Motor neuron (in vitro differentiated cells): ENCODE measurements around the gene PVALEF. TPM values are rescaled to one million over a fixed set of nuclear protein-coding genes. Genes with fewer than 3 reads are reported as not detected.
"Not testable (repeated sequence)": the region's sequence is repeated elsewhere in the genome, so short reads cannot be mapped to it uniquely, and the experiment has no call there.

Experiments
- ATAC-seq, 8 experiments: fragments of 200-7000 bp; cut with Tn5 transposase; replicated peaks in 6 of 8; 2 replicates each; pipeline ENCODE4 v1.8.0; 2021; ENCODE audit warnings: mild to moderate bottlenecking in 8 of 8, moderate library complexity in 8 of 8
- H3K27ac ChIP-seq, 2 donors: fragments of 250-450 bp; sonication (Bioruptor Pico); 2 replicates each; pipeline ENCODE4 v1.9.0; 2021; ENCODE audit warnings: antibody characterized with exemption in 2 of 2, mild to moderate bottlenecking in 2 of 2, moderate library complexity in 1 of 2
- H3K4me1 ChIP-seq, 2 donors: fragments of 250-450 bp; sonication (Bioruptor Pico); replicated peaks in 1 of 2; 2 replicates each; pipeline ENCODE4 v1.6.1; 2021; ENCODE audit warnings: antibody characterized with exemption in 2 of 2, mild to moderate bottlenecking in 2 of 2, moderate library complexity in 1 of 2
- H3K4me3 ChIP-seq, 5 donors: fragments of 250-450 bp; sonication (Bioruptor Pico); 2 replicates each; pipeline ENCODE4 v1.9.0; 2021; ENCODE audit warnings: antibody characterized with exemption in 5 of 5, mild to moderate bottlenecking in 5 of 5, moderate library complexity in 4 of 5
- WGBS, 10 experiments: fragments of 450-650 bp; shearing (Covaris generic); methylation state at CpG; one replicate each; pipeline ENCODE4 v1.0.0; 2022; 5-methylcytosine and 5-hydroxymethylcytosine counted together
- in situ Hi-C, 9 experiments: fragments of 400-800 bp; cut with MboI; loops; one replicate each; pipeline ENCODE4 v1.15.0; 2021; ENCODE audit warnings: low sequenced_read_pairs in 9 of 9, low pct_unique_long_range_greater_than_20kb in 2 of 9; ENCODE audit not compliant: unreplicated experiment in 9 of 9
- total RNA-seq, 8 experiments: library from RNA; unstranded; fragments of 300-600 nt; gene quantifications; 2 replicates each; pipeline versions ENCODE4 v1.2.3 to v1.2.4, GENCODE V29; 2022

Gene PVALEF
- total RNA-seq, 8 experiments from 2014 or later: 0.16 to 0.24 (median 0.21) TPM; not detected in 4

- in situ Hi-C loops: no loop called here
- no peak overlapping the region for H3K4me3 ChIP-seq
- H3K27ac ChIP-seq: no peak overlapping the region
- 30 to 93% (median 67%) methylated on average over 1 to 4 of the region's 25 CpGs; no CpG with 5 or more reads in 1 of the 10 experiments for WGBS, 10 experiments
- H3K4me1 ChIP-seq: peaks cover 5 to 6% of the 10 kb centered on the region in 2 donors
- ATAC-seq: peak; percentile 92 to 99 (median 94)
These were observed 22.8 kb upstream of the PVALEF start for GRCh38 chr17:81142301-81143199.

DNA sequence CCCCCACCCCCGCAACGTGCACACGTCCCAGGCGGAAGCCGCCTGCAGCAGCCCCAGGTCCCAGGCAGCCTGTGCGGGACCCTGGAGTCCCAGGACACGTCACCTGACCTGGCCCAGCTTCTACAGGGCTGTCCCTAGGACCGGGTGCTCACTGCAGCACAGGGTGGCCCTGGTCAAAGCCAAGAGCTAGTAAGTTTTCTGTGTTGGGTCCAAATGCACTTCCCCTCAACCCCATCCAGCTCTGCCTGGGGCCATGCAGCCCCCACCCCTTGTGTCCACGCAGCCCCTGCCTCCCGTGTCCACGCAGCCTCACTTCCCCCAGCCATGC, 22.1 kb upstream of the PVALEF start:
- WGBS, 10 experiments: 20% methylated on average over 1 of the region's 11 CpGs; no CpG with 5 or more reads in 9 of the 10 experiments
- ATAC-seq: peak; percentile 7 to 49 (median 32)
- Histone ChIP-seq H3K4me3 (no peak overlapping the region), H3K4me1 (peaks cover 5 to 6% of the 10 kb centered on the region in 2 donors), H3K27ac (no peak overlapping the region)
- in situ Hi-C loops: no loop called here

DNA sequence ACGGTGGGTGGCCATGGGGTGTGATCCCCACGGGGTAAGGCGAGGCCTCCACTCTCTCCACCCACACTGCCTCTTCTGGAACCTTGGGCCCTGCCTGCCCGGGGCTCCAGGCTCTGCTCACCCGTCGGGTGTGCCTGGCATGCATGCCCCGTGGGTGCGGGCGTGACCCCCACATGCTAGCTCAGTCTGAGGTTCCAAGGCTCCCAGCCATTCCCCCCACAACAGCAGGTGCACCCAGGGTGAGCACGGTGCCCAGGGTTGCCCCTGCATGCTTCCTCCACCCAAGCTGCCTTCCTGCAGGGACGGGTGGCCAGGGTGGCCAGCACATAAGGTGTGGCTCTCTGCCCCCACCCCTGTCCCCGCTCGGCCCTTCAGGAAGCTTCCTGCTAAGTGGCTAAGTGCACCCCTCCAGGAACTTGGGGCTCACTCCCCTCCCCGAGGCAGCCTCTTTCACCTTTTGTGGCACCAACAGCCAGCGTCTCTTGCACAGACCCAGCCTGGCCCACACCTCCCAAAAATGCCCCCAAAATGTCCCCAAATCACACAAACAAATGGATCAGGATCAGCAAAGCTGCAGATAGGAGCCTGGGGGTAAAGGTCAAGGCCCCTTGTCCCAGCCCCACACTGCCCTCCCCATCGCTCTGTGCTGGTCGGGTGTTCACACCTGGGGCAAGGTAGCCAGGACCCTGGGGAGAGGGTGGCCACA, 21.4 kb upstream of the PVALEF start:
- Histone ChIP-seq H3K4me1 (peaks cover 5 to 6% of the 10 kb centered on the region in 2 donors), H3K4me3 (no peak overlapping the region), H3K27ac (no peak overlapping the region)
- in situ Hi-C loops: no loop called here
- 80% methylated on average over 1 of the region's 17 CpGs; no CpG with 5 or more reads in 9 of the 10 experiments for WGBS, 10 experiments
- no peak for ATAC-seq

DNA sequence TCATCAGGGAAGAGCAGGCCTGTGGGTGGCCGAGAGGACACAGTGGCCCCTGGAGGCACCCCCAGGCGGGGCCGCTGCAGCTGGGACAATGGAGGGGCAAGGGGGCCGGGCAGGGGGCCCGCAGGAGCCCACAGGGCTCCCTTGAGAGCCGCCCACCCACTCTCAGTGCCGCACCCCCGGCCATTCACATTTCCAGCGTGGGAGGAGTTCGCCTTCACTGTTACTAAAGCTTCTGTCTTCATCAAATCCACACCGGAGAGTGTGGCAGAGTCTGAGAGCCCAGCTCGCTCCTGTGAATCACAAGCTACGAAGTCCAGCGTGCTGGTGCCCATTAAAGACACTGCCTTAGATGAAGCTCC, 20.9 kb upstream of the PVALEF start:
- in situ Hi-C loops: no loop called here
- 81 to 100% (median 100%) methylated on average over 2 to 5 of the region's 14 CpGs; no CpG with 5 or more reads in 7 of the 10 experiments for WGBS, 10 experiments
- Histone ChIP-seq H3K4me1 (peaks cover 5 to 6% of the 10 kb centered on the region in 2 donors), H3K4me3 (no peak overlapping the region), H3K27ac (no peak overlapping the region)
- peak in 2 of 8 experiments; percentile 12 to 20 for ATAC-seq

GRCh38 chr17:81146208-81146607, 19.1 kb upstream of the PVALEF start:
- in situ Hi-C loops, H3K27ac ChIP-seq, ATAC-seq, H3K4me3 ChIP-seq, H3K4me1 ChIP-seq: not testable (repeated sequence)
- WGBS, 10 experiments: 61 to 100% (median 85%) methylated on average over 2 to 5 of the region's 10 CpGs; no CpG with 5 or more reads in 5 of the 10 experiments

- in situ Hi-C loops: no loop called here
- Histone ChIP-seq H3K4me3 (no peak overlapping the region), H3K27ac (no peak overlapping the region), H3K4me1 (peaks cover 5 to 6% of the 10 kb centered on the region in 2 donors)
- no peak for ATAC-seq
- 30 to 100% (median 82%) methylated on average over 3 to 10 of the region's 10 CpGs for WGBS, 10 experiments
These were observed 17.6 kb upstream of the PVALEF start for GRCh38 chr17:81147701-81148100.

- in situ Hi-C loops: no loop called here
- 40 to 100% (median 86%) methylated on average over 1 to 7 of the region's 15 CpGs; no CpG with 5 or more reads in 4 of the 10 experiments for WGBS, 10 experiments
- Histone ChIP-seq H3K4me1 (peaks cover 2% of the 10 kb centered on the region in 2 donors), H3K27ac (no peak overlapping the region), H3K4me3 (no peak overlapping the region)
- peak in 3 of 8 experiments; percentile 15 to 25 (median 23) for ATAC-seq
These were observed 16.7 kb upstream of the PVALEF start for GRCh38 chr17:81148571-81148970.

DNA sequence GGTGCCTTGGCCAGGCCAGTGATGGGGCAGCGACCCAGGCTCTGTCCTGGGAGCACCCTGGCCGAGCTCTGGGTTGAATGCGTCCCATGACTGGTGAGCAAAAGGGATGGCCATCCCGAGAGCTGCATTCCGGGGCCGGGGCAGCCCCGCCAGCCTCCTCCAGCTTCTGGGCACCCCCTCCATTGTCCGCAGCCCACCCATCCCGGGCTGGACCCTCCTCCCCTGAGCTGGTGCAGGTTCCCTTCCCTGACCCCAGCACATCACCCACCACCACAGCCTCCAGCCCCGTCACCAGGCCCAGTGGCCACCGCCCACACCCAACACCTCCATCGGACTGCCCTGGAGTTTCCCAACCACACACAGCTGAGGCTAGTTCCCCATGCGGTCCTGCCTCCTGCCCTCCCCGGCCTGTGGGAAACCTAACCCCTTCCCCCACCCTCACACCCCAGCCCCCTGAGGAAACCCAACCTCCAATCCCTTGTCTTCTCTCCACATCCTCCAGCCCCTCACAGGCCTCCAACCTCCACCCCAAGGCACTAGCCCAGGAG, 16.2 kb upstream of the PVALEF start:
- in situ Hi-C loops: no loop called here
- peaks cover 2% of the 10 kb centered on the region in 2 donors for H3K4me1 ChIP-seq
- ATAC-seq: peak in 2 of 8 experiments; percentile 10 to 29
- 92% methylated on average over 2 of the region's 14 CpGs; no CpG with 5 or more reads in 9 of the 10 experiments for WGBS, 10 experiments
- H3K27ac ChIP-seq: no peak overlapping the region
- H3K4me3 ChIP-seq: no peak overlapping the region

GRCh38 chr17:81150377-81151077, 14.8 kb upstream of the PVALEF start:
- no peak for ATAC-seq
- in situ Hi-C loops: no loop called here
- Histone ChIP-seq H3K4me1 (no peaks in the 10 kb centered on the region), H3K27ac (no peak overlapping the region), H3K4me3 (no peak overlapping the region)
- 71 to 89% methylated on average over 3 to 8 of the region's 14 CpGs; no CpG with 5 or more reads in 8 of the 10 experiments for WGBS, 10 experiments

- Histone ChIP-seq H3K4me3 (no peak overlapping the region), H3K27ac (no peak overlapping the region), H3K4me1 (no peaks in the 10 kb centered on the region)
- in situ Hi-C loops: no loop called here
- no peak for ATAC-seq
- WGBS, 10 experiments: no CpG with 5 or more reads among the region's 13 CpGs
These were observed 14.0 kb upstream of the PVALEF start for GRCh38 chr17:81151278-81151677.

DNA sequence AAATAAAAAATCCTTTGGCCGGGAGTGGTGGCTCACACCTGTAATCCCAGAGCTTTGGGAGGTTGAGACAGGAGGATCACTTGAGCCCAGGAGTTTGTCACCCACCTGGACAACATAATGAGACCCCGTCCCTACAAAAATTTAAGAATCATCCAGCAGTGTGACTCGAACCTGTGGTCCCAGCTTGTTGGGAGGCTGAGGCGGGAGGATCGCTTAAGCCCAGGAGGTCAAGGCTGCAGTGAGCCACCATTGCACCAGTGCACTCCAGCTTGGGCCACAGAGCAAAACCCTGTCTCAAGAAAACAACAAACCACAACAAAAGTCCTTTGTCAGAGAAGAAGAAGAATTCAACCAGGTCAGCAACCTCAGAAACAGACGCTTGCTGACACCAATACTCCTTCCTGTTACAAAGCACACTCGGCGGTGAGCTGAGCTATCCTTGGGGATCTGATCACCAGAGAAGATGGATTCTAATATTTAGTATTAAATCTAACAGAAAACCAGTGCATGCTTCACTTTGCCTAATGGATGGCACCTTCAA, 12.9 kb upstream of the PVALEF start:
- Histone ChIP-seq H3K27ac (no peak overlapping the region), H3K4me3 (no peak overlapping the region), H3K4me1 (no peaks in the 10 kb centered on the region)
- no peak for ATAC-seq
- in situ Hi-C loops: no loop called here
- 55 to 100% (median 83%) methylated on average over 1 to 7 of the region's 8 CpGs; no CpG with 5 or more reads in 3 of the 10 experiments for WGBS, 10 experiments

- no peaks in the 10 kb centered on the region for H3K4me1 ChIP-seq
- H3K27ac ChIP-seq: no peak overlapping the region
- peak in 3 of 8 experiments; percentile 59 to 98 (median 96) for ATAC-seq
- WGBS, 10 experiments: 39 to 90% (median 76%) methylated on average over 3 to 14 of the region's 17 CpGs; no CpG with 5 or more reads in 4 of the 10 experiments
- H3K4me3 ChIP-seq: no peak overlapping the region
- in situ Hi-C loops: no loop called here
These were observed 11.9 kb upstream of the PVALEF start for GRCh38 chr17:81153340-81153803.
